Left ventricle myocardium inferior (tissue), 1 donor: ENCODE measurements around the gene TMEM175. TPM values are rescaled to one million over a fixed set of nuclear protein-coding genes. Genes with fewer than 3 reads are reported as not detected.
A peak's percentile ranks its signal among the peaks of the same experiment; 100 is the strongest.

Source experiments
- DNase-seq: peaks from one replicate; pipeline ENCODE4 v3.0.0-alpha.2; 2020
- H3K27ac ChIP-seq: fragments of 200-600 bp; replicated peaks from 2 replicates; pipeline ENCODE4 v1.8.0; 2021
- H3K27me3 ChIP-seq: fragments of 200-600 bp; 2 replicates; pipeline ENCODE4 v1.8.0; 2021; ENCODE audit warnings: low read depth
- H3K36me3 ChIP-seq: fragments of 200-600 bp; 2 replicates; pipeline ENCODE4 v1.8.0; 2021
- H3K4me1 ChIP-seq: fragments of 200-600 bp; 2 replicates; pipeline ENCODE4 v1.8.0; 2021
- H3K4me3 ChIP-seq: fragments of 200-600 bp; 2 replicates; pipeline ENCODE4 v1.8.0; 2021; ENCODE audit warnings: mild to moderate bottlenecking, moderate library complexity
- H3K9me3 ChIP-seq: fragments of 200-600 bp; replicated peaks from 2 replicates; pipeline ENCODE4 v1.8.0; 2021
- CTCF ChIP-seq: fragments of 200-600 bp; IDR thresholded peaks from 2 replicates; pipeline ENCODE4 v1.8.0; 2021; ENCODE audit warnings: antibody characterized with exemption, mild to moderate bottlenecking, borderline replicate concordance
- intact Hi-C: fragments of 100-400 bp; cut with micrococcal nuclease; formaldehyde crosslinking; loops from one replicate; pipeline ENCODE4 v1.11.0; 2022
- total RNA-seq: library from RNA; stranded (reverse); fragmentation: NEBNext Ultra II Directional; extraction: Animal tissue kit (Norgen Biotek cat#: 25700); gene quantifications from one replicate; pipeline ENCODE4 v1.2.1, GENCODE V29; 2021
- donor health status: DM: no; HTN: yes; CAD: no; lungs with severe emphysema.

The TMEM175 gene
- total RNA-seq, 1 donor from 2014 or later: 20.3 TPM

GRCh38 chr4:967113-968104 is 35.1 kb downstream of the TMEM175 start:
- no peak for DNase-seq
- H3K9me3 ChIP-seq: no peaks in the 10 kb centered on the region

DNA sequence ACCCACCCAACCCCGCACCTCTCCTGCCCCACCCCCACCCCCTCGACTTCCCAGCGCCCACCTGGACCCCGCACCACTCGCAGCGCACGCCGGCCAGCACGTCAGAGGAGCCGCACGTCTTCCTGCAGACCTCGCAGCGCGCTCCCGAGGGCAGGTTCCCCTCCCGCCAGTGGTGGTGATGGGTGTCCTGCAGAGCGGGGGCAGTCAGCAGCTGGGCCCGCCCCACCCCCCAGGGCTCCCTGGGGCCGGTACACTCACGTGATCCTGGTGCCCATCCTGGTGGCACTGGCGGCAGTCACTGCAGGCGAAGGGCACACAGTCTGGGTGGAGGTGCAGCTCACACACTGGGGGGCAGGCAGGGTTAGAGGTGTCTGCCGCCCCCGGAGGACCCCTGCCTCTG is 36.0 kb downstream of the TMEM175 start:
- Histone ChIP-seq H3K4me1 (peaks cover 36% of the 10 kb centered on the region), H3K36me3 (peaks cover 25% of the 10 kb centered on the region), H3K27me3 (peaks cover 14% of the 10 kb centered on the region), H3K27ac (no peak overlapping the region), H3K9me3 (no peaks in the 10 kb centered on the region), H3K4me3 (peak overlapping the region; percentile 7)
- no peak for TF ChIP-seq CTCF
- intact Hi-C loops: no loop called here
- DNase-seq: no peak

More at GRCh38 chr4:967113-968104, 35.1 kb downstream of the TMEM175 start:
- H3K36me3 ChIP-seq: peaks cover 32% of the 10 kb centered on the region
- TF ChIP-seq CTCF: no peak
- peaks cover 29% of the 10 kb centered on the region for H3K4me1 ChIP-seq
- peak overlapping the region; percentile 7 for H3K4me3 ChIP-seq
- intact Hi-C loops: no loop called here
- H3K27ac ChIP-seq: no peak overlapping the region
- peaks cover 14% of the 10 kb centered on the region for H3K27me3 ChIP-seq

DNA sequence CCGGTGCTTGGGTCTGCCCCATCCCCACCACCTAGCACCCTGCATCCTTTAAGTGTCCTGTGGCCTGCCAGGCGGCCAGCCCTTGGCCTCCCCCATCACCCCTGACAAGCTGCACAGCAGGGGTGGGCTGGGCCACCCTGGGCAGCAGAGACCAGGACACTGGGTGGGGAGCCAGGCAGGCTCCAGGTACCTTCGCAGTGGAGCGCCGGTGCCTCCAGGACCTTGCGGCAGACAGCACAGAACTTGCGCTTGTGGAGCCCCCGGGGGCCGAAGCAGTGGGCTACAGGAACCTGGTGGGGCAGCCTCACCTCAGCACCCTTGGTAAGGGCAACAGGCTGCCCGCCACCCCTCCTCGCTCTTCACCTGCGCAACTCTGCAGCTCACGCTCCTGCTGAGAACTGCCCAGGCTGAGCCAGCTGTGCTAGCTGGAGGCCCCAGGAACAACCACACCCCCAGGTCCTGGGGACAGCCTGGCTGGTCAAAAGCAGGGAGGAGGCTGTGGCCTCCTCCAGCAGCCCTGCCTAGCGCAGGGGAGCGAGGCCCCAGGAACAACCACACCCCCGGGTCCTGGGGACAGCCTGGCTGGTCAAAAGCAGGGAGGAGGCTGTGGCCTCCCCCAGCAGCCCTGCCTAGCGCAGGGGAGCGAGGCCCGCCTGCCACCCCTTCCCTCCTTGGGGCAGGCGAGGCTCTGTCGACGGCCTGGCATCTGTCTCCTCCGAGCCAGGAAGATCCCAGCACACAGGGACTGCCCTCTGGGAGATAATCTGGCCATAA is 36.5 kb downstream of the TMEM175 start:
- no peaks in the 10 kb centered on the region for H3K9me3 ChIP-seq
- H3K27me3 ChIP-seq: peaks cover 14% of the 10 kb centered on the region
- peaks cover 38% of the 10 kb centered on the region for H3K4me1 ChIP-seq
- TF ChIP-seq CTCF: no peak
- H3K4me3 ChIP-seq: no peak overlapping the region
- peaks cover 25% of the 10 kb centered on the region for H3K36me3 ChIP-seq
- no peak for DNase-seq
- no peak overlapping the region for H3K27ac ChIP-seq
- intact Hi-C loops: no loop called here

DNA sequence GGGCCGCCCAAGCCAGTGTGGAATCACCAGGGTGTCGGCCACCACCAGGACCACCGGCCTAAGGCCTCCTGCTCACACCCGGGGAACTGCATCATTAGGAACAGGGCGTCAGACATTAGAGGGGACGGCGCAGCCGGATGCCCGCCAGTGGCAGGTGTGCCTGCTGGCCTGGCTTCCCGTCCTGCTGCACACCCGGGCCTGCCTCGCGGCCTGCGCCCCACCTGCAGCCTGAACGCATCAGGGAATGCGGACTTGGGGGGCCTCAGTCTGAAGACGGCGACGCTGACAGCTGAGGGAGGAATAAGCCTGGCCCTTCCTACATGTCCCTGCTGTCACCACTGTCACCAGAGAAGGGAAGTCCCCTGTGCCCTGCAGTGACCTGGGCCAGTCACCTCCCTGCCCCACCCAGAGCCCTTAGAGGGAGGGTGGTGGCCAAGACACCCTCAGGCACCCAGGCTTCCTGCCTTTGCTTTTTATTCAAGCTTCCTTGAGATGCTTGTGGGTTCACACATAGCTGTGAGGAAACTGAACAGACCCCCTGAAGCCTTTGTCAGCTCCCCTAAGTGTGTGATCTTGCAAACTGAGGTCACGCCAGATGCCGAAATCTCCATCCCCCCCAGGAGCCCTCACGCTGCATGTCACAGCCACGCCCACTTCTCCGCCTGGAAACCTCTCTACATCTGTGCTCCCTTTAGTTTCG is 37.9 kb downstream of the TMEM175 start:
- Histone ChIP-seq H3K27ac (no peak overlapping the region), H3K27me3 (peaks cover 14% of the 10 kb centered on the region), H3K9me3 (no peaks in the 10 kb centered on the region), H3K4me3 (no peak overlapping the region), H3K36me3 (peaks cover 20% of the 10 kb centered on the region), H3K4me1 (peaks cover 42% of the 10 kb centered on the region)
- no peak for DNase-seq
- intact Hi-C loops: no loop called here
- TF ChIP-seq CTCF: no peak
